ENCODE data around the gene SRF. TPM values are rescaled to one million over a fixed set of nuclear protein-coding genes. Genes with fewer than 3 reads are reported as not detected.

Gene SRF
- total RNA-seq, 1 donor from 2014 or later, result 71.2 TPM

- intact Hi-C loops (cut with DNase I), result no loop called here
- H3K9me3 ChIP-seq, result no peaks in the 10 kb centered on the region
- no peak for TF ChIP-seq CTCF (IDR thresholded peaks at IDR 0.05)
- no peak for DNase-seq (ENCODE audit: low spot score in 2 of 2)
- no peaks in the 10 kb centered on the region for H3K27me3 ChIP-seq
- no peak overlapping the region for H3K4me3 ChIP-seq
- H3K4me1 ChIP-seq, result no peaks in the 10 kb centered on the region
- peaks cover 15 to 43% of the 10 kb centered on the region in 2 donors for H3K36me3 ChIP-seq
- no peak overlapping the region for H3K27ac ChIP-seq
These were observed 36.2 kb downstream of the SRF start for GRCh38 chr6:43207286-43207685.

GRCh38 chr6:43211955-43212354 is 40.9 kb downstream of the SRF start:
- peaks cover 20 to 34% of the 10 kb centered on the region in 2 donors for H3K36me3 ChIP-seq
- H3K4me1 ChIP-seq, result no peaks in the 10 kb centered on the region
- TF ChIP-seq CTCF (IDR thresholded peaks at IDR 0.05), result no peak
- DNase-seq (ENCODE audit: low spot score in 2 of 2), result peak in 1 of 2 donors; percentile 2
- H3K27me3 ChIP-seq, result no peaks in the 10 kb centered on the region
- no peak overlapping the region for H3K4me3 ChIP-seq
- H3K27ac ChIP-seq, result no peak overlapping the region
- H3K9me3 ChIP-seq, result no peaks in the 10 kb centered on the region
- intact Hi-C loops (cut with DNase I), result no loop called here

- intact Hi-C loops (cut with DNase I), result no loop called here
- H3K4me3 ChIP-seq, result no peak overlapping the region
- H3K27me3 ChIP-seq, result no peaks in the 10 kb centered on the region
- peaks cover 24 to 42% of the 10 kb centered on the region in 2 donors for H3K36me3 ChIP-seq
- no peak for DNase-seq (ENCODE audit: low spot score in 2 of 2)
- H3K4me1 ChIP-seq, result no peaks in the 10 kb centered on the region
- no peaks in the 10 kb centered on the region for H3K9me3 ChIP-seq
- no peak overlapping the region for H3K27ac ChIP-seq
- no peak for TF ChIP-seq CTCF (IDR thresholded peaks at IDR 0.05)
These were observed 42.4 kb downstream of the SRF start for GRCh38 chr6:43213431-43213830.

- no peak overlapping the region for H3K27ac ChIP-seq
- H3K36me3 ChIP-seq, result peaks cover 27 to 47% of the 10 kb centered on the region in 2 donors
- intact Hi-C loops (cut with DNase I), result no loop called here
- no peak for DNase-seq (ENCODE audit: low spot score in 2 of 2)
- no peaks in the 10 kb centered on the region for H3K4me1 ChIP-seq
- no peak for TF ChIP-seq CTCF (IDR thresholded peaks at IDR 0.05)
- no peak overlapping the region for H3K4me3 ChIP-seq
- H3K9me3 ChIP-seq, result no peaks in the 10 kb centered on the region
- H3K27me3 ChIP-seq, result no peaks in the 10 kb centered on the region
These were observed 44.0 kb downstream of the SRF start for GRCh38 chr6:43215066-43215465.

GRCh38 chr6:43216200-43216599 is 45.1 kb downstream of the SRF start:
- Histone ChIP-seq H3K27me3 (no peaks in the 10 kb centered on the region), H3K4me1 (no peaks in the 10 kb centered on the region), H3K27ac (no peak overlapping the region), H3K4me3 (no peak overlapping the region), H3K36me3 (peaks cover 36 to 57% of the 10 kb centered on the region in 2 donors), H3K9me3 (no peaks in the 10 kb centered on the region)
- no peak for TF ChIP-seq CTCF (IDR thresholded peaks at IDR 0.05)
- no peak for DNase-seq (ENCODE audit: low spot score in 2 of 2)
- intact Hi-C loops (cut with DNase I), result no loop called here

- TF ChIP-seq CTCF (IDR thresholded peaks at IDR 0.05), result no peak
- no peak overlapping the region for H3K4me3 ChIP-seq
- H3K36me3 ChIP-seq, result peaks cover 36 to 57% of the 10 kb centered on the region in 2 donors
- intact Hi-C loops (cut with DNase I), result no loop called here
- no peak overlapping the region for H3K27ac ChIP-seq
- H3K9me3 ChIP-seq, result no peaks in the 10 kb centered on the region
- no peak for DNase-seq (ENCODE audit: low spot score in 2 of 2)
- no peaks in the 10 kb centered on the region for H3K4me1 ChIP-seq
- H3K27me3 ChIP-seq, result no peaks in the 10 kb centered on the region
These were observed 46.3 kb downstream of the SRF start for GRCh38 chr6:43217351-43217750.
